ENCODE measurements around the gene AIMP1.

GRCh38 chr4:106287353-106287969, 28.9 kb upstream of the AIMP1 start:
- TF ChIP-seq REST (IDR thresholded peaks at IDR 0.05; ENCODE audit: low read depth) (no peak), CEBPB (IDR thresholded peaks at IDR 0.05) (no peak), EGR1 (IDR thresholded peaks at IDR 0.05) (no peak), EP300 (IDR thresholded peaks at IDR 0.05; ENCODE audit: borderline replicate concordance) (no peak)

Data from Ishikawa (cell line).